Stimulated activated naive CD8-positive, alpha-beta T cell treated with anti-CD3 and anti-CD28 coated beads, Interleukin-15, amount 100 ng/mL, for 72 hours (primary cell): ENCODE measurements around the gene PNMA8C.
A peak's percentile ranks its signal among the peaks of the same experiment; 100 is the strongest.
"Not testable (repeated sequence)": the region's sequence is repeated elsewhere in the genome, so short reads cannot be mapped to it uniquely, and the experiment has no call there.

Source experiments
- ATAC-seq: fragments of 150-1000 bp; cut with Tn5 transposase; 2 replicates; pipeline ENCODE4 v1.10.0; 2021; ENCODE audit warnings: mild to moderate bottlenecking, moderate library complexity
- DNase-seq, 2 donors: peaks; one replicate each; pipeline ENCODE4 v3.0.0; 2021 to 2022
- H3K27ac Mint-ChIP-seq, 2 donors: one replicate each; pipeline ENCODE4 v1.8.0; 2022; ENCODE audit warnings: mild to moderate bottlenecking in 2 of 2, mixed read lengths in 2 of 2, moderate library complexity in 2 of 2
- H3K27me3 Mint-ChIP-seq: one replicate; pipeline ENCODE4 v1.8.0; 2022; ENCODE audit warnings: mixed read lengths
- H3K4me1 Mint-ChIP-seq: one replicate; pipeline ENCODE4 v1.8.0; 2022; ENCODE audit warnings: mild to moderate bottlenecking, mixed read lengths
- H3K4me3 Mint-ChIP-seq, 2 donors: one replicate each; pipeline ENCODE4 v1.8.0; 2022; ENCODE audit warnings: mild to moderate bottlenecking in 2 of 2, mixed read lengths in 2 of 2, moderate library complexity in 1 of 2
- H3K9me3 Mint-ChIP-seq, 2 donors: one replicate each; pipeline ENCODE4 v1.8.0; 2022; ENCODE audit warnings: mixed read lengths in 2 of 2

PNMA8C gene

GRCh38 chr19:46408664-46409039 is 20.1 kb downstream of the PNMA8C start:
- Mint-ChIP-seq H3K4me1 (peaks cover 39% of the 10 kb centered on the region), H3K27me3 (peaks cover 99% of the 10 kb centered on the region), H3K9me3 (no peaks in the 10 kb centered on the region), H3K4me3 (no peak overlapping the region), H3K27ac (no peak overlapping the region)
- DNase-seq, result no peak
- no peak for ATAC-seq

GRCh38 chr19:46407856-46408663 is 20.7 kb downstream of the PNMA8C start:
- Mint-ChIP-seq H3K4me3 (no peak overlapping the region), H3K27ac (no peak overlapping the region), H3K4me1 (peaks cover 41% of the 10 kb centered on the region), H3K9me3 (no peaks in the 10 kb centered on the region), H3K27me3 (peaks cover 99% of the 10 kb centered on the region)
- ATAC-seq (no peak), DNase-seq (no peak)

DNA sequence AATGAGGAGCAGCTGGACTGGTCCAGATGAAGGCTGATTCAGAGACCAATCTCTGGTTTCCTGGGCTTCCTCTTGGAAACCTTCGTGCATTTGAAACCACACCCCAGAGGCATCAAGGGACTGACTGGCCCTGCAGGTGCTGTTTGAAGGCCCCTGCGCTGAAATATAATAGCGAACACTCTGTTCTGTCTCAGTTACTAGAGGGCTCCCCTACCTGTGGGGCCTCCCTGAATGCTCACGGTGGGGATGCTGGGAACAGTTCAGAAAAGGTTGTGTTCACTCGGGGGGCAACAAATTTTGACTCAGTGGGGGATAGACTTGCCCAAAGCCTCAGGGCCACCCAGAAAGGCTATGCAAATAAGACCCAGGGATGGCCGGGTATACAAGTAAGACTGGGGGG is 21.8 kb downstream of the PNMA8C start:
- no peak for DNase-seq
- Mint-ChIP-seq H3K4me1 (peaks cover 38% of the 10 kb centered on the region), H3K9me3 (no peaks in the 10 kb centered on the region), H3K27me3 (peaks cover 96% of the 10 kb centered on the region), H3K4me3 (no peak overlapping the region), H3K27ac (no peak overlapping the region)
- no peak for ATAC-seq

DNA sequence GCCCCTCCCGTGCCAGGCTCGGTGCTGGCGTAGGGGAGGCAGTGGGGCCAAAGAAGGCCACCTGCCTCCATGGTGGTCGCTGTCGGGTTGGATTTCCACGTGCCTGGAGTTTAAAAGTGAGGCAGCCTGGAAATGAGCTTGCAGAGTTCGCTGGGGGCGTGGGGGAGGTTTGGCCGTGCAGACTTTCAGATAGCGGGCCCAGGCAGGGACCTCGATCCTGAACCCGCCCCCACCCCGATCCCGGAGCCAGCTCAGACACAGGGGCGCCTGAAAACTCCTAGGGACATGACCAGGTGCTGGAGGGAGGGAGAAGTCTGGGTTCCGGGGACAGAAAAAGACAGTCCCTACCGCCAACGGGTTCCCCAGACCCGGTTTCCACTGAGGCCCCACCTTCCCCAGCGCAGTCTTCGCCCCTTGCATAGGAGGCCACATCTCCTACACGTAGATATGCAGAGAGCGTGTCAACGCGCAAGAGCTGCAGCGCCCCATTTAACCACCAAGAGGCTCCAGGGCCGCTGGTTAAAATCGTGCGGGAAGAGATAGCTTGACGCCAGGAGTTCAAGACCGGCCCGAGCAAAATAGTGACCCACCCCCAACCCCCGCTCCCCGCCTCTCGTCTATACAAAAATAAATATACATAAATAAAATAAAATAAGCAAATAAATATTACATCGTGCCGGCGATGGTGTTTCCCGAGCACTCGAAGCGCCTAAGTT is 23.8 kb downstream of the PNMA8C start:
- peak overlapping the region; percentile 71 to 72 for H3K4me3 Mint-ChIP-seq
- H3K4me1 Mint-ChIP-seq, result peaks cover 33% of the 10 kb centered on the region
- H3K27ac Mint-ChIP-seq, result no peak overlapping the region
- no peak for ATAC-seq
- peaks cover 90% of the 10 kb centered on the region for H3K27me3 Mint-ChIP-seq
- no peak for DNase-seq
- no peaks in the 10 kb centered on the region for H3K9me3 Mint-ChIP-seq

- Mint-ChIP-seq H3K4me3 (peak overlapping the region; percentile 71 to 72), H3K27ac (peak overlapping the region in 1 of 2 donors; percentile 75)
Observed at GRCh38 chr19:46404055-46404752, 24.5 kb downstream of the PNMA8C start.

GRCh38 chr19:46402725-46403124 is 26.0 kb downstream of the PNMA8C start:
- peak; percentile 15 for ATAC-seq
- Mint-ChIP-seq H3K27ac (no peak overlapping the region), H3K9me3 (no peaks in the 10 kb centered on the region), H3K4me3 (no peak overlapping the region), H3K4me1 (peaks cover 25% of the 10 kb centered on the region), H3K27me3 (peaks cover 72% of the 10 kb centered on the region)
- DNase-seq, result no peak

More at GRCh38 chr19:46404055-46404752, 24.5 kb downstream of the PNMA8C start:
- Mint-ChIP-seq H3K27me3 (peaks cover 84% of the 10 kb centered on the region), H3K4me1 (peaks cover 33% of the 10 kb centered on the region), H3K9me3 (no peaks in the 10 kb centered on the region)
- DNase-seq, result no peak
- ATAC-seq, result peak; percentile 39

GRCh38 chr19:46397801-46398479 is 30.8 kb downstream of the PNMA8C start:
- H3K27ac Mint-ChIP-seq, H3K4me3 Mint-ChIP-seq, DNase-seq, ATAC-seq, H3K9me3 Mint-ChIP-seq: not testable (repeated sequence)
- H3K4me1 Mint-ChIP-seq, result peaks cover 12% of the 10 kb centered on the region
- H3K27me3 Mint-ChIP-seq, result peaks cover 29% of the 10 kb centered on the region

- peaks cover 2 to 5% of the 10 kb centered on the region in 2 donors for H3K9me3 Mint-ChIP-seq
- peaks cover 7% of the 10 kb centered on the region for H3K27me3 Mint-ChIP-seq
- ATAC-seq (no peak), DNase-seq (no peak)
- H3K4me3 Mint-ChIP-seq, result no peak overlapping the region
- H3K4me1 Mint-ChIP-seq, result peaks cover 18% of the 10 kb centered on the region
- no peak overlapping the region for H3K27ac Mint-ChIP-seq
Observed at GRCh38 chr19:46394402-46394797, 34.3 kb downstream of the PNMA8C start.

DNA sequence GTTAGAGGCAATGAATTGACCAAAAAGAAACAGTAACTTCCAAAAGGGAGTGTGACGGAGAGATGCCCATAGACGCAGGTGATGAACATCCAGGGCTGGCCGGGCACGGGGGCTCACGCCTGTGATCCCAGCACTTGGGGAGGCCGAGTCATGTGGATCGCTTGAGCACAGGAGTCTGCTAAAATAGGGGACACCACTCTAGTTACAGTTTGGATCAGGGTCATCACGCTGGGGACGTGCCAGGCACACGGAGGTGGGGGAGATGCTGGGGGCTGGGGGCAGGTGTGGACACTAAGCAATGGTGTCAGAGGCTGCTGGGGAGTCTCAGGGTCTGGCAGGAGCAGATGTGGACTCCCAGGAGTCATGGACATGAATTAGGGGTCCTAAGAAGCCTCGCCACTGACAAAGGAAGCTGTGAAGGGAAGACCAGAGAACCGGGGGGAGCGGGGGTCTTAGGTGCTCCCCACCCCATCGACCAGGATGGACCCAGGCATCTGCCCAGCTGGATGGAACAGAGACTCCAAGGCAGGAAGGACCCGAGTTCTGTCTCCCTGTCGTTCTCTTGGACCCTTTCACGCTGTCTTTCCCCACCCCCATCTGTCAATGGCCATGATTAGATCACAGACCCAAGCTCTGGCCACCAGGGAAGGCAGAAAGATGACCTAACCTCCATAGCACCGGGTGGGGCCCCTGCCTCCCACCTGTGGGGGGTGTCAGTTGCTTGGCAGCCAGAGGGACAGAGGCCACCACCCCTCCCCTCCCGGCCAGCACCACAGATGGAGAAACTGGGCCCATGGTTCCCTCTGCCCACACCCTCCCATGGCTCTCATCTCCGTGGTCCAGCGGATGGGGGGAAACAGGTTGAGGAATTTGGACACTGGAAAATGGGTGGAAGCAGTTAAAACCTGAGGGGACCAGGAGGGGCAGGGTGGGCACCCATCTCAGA is 35.0 kb downstream of the PNMA8C start:
- peaks cover 4 to 7% of the 10 kb centered on the region in 2 donors for H3K9me3 Mint-ChIP-seq
- peaks cover 18% of the 10 kb centered on the region for H3K4me1 Mint-ChIP-seq
- H3K27me3 Mint-ChIP-seq, result peaks cover 7% of the 10 kb centered on the region
- DNase-seq (no peak), ATAC-seq (peak; percentile 44)
- peak overlapping the region in 1 of 2 donors; percentile 5 for H3K27ac Mint-ChIP-seq
- H3K4me3 Mint-ChIP-seq, result no peak overlapping the region

GRCh38 chr19:46392837-46393236 is 35.9 kb downstream of the PNMA8C start:
- H3K27me3 Mint-ChIP-seq, result peaks cover 5% of the 10 kb centered on the region
- H3K4me1 Mint-ChIP-seq, result peaks cover 18% of the 10 kb centered on the region
- H3K27ac Mint-ChIP-seq, result no peak overlapping the region
- H3K4me3 Mint-ChIP-seq, result no peak overlapping the region
- DNase-seq (no peak), ATAC-seq (no peak)
- H3K9me3 Mint-ChIP-seq, result peaks cover 4 to 7% of the 10 kb centered on the region in 2 donors

- Mint-ChIP-seq H3K27ac (no peak overlapping the region), H3K9me3 (peaks cover 4 to 7% of the 10 kb centered on the region in 2 donors), H3K4me1 (peaks cover 18% of the 10 kb centered on the region), H3K27me3 (peaks cover under 1% of the 10 kb centered on the region), H3K4me3 (no peak overlapping the region)
- ATAC-seq (no peak), DNase-seq (no peak)
Observed at GRCh38 chr19:46392252-46392801, 36.4 kb downstream of the PNMA8C start.

DNA sequence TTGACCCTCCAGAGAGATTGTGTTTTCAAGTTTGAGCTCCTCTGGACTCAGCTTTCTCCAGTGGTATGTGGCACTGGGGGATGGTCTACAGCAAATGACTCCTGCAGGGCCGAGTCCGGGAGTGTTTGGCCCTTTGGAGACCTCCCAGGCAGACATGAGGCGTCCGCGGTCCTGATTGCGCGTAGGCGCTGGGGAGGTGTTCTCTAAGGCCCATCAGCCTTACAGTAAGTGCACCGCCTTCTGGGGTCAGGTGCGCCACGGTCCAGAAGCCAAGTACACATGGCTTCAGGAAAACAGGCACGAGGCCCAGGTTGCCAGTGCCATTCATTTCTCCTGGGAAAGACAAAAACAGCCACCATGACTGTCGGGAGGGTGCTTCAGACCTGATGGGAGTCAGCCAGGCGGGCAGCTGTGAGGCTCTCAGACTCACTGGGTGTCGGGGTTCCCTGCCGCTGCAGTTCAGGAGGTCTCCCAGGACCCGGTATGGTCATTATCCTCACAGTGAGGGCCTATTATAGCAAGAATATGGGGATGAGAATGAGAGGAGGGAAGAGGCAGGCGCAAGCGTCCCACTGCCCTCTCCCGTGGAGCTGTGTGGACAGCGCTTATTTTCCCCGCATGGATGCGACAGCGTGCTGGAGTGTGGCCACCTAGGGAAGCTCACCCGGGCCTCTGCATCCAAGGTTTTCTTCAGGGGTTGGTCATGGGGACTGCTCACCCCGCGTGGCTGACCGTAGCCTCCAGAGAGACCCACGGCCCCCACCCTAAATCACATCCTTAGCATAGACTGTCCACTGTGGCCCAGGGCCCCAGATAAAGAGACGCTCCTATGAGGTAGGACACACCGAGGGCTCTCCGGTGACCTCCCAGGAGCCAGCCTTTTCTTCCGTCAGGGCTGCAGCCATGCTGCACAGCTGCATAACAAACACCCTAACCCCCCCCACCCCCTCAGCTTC is 37.2 kb downstream of the PNMA8C start:
- Mint-ChIP-seq H3K4me1 (peaks cover 18% of the 10 kb centered on the region), H3K27ac (no peak overlapping the region), H3K4me3 (no peak overlapping the region), H3K27me3 (no peaks in the 10 kb centered on the region), H3K9me3 (peaks cover 4 to 7% of the 10 kb centered on the region in 2 donors)
- no peak for DNase-seq
- ATAC-seq, result no peak

GRCh38 chr19:46390866-46391265 is 37.9 kb downstream of the PNMA8C start:
- ATAC-seq (no peak), DNase-seq (no peak)
- no peaks in the 10 kb centered on the region for H3K27me3 Mint-ChIP-seq
- H3K4me1 Mint-ChIP-seq, result peaks cover 18% of the 10 kb centered on the region
- no peak overlapping the region for H3K27ac Mint-ChIP-seq
- H3K9me3 Mint-ChIP-seq, result peaks cover 4 to 7% of the 10 kb centered on the region in 2 donors
- no peak overlapping the region for H3K4me3 Mint-ChIP-seq
